ENCODE data around the gene SATL1.

DNA sequence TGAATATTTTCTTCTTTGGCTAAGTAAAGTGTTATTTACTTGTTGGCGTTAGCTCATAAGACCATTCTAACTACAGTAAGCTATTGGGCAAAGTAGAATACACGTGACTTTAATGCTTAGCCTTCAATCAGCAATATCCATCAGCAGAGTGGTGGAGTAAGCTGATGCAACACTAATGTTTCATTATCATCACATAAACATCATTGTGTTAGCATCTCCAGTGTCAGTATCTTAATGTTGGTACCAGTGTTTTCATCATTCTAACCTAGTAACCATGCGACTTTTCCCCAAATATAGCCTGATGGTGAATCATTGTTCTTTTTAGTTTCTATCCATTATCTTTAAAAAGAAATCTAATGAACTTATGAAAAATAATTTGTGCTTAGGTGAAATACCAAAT lies 191.4 kb downstream of the SATL1 start:
- no peak for TF ChIP-seq OSR1 (CRISPR knock-in tag; IDR thresholded peaks at IDR 0.05)
- TF ChIP-seq, protein P1, sequence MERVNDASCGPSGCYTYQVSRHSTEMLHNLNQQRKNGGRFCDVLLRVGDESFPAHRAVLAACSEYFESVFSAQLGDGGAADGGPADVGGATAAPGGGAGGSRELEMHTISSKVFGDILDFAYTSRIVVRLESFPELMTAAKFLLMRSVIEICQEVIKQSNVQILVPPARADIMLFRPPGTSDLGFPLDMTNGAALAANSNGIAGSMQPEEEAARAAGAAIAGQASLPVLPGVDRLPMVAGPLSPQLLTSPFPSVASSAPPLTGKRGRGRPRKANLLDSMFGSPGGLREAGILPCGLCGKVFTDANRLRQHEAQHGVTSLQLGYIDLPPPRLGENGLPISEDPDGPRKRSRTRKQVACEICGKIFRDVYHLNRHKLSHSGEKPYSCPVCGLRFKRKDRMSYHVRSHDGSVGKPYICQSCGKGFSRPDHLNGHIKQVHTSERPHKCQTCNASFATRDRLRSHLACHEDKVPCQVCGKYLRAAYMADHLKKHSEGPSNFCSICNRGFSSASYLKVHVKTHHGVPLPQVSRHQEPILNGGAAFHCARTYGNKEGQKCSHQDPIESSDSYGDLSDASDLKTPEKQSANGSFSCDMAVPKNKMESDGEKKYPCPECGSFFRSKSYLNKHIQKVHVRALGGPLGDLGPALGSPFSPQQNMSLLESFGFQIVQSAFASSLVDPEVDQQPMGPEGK (CRISPR knock-in tag; IDR thresholded peaks at IDR 0.05; ENCODE audit: borderline replicate concordance) = no peak
- TF ChIP-seq, protein P2, sequence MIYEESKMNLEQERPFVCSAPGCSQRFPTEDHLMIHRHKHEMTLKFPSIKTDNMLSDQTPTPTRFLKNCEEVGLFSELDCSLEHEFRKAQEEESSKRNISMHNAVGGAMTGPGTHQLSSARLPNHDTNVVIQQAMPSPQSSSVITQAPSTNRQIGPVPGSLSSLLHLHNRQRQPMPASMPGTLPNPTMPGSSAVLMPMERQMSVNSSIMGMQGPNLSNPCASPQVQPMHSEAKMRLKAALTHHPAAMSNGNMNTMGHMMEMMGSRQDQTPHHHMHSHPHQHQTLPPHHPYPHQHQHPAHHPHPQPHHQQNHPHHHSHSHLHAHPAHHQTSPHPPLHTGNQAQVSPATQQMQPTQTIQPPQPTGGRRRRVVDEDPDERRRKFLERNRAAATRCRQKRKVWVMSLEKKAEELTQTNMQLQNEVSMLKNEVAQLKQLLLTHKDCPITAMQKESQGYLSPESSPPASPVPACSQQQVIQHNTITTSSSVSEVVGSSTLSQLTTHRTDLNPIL (CRISPR knock-in tag; IDR thresholded peaks at IDR 0.05; ENCODE audit: low read depth) = no peak
- TF ChIP-seq BACH2 (CRISPR knock-in tag; IDR thresholded peaks at IDR 0.05; ENCODE audit: borderline replicate concordance) = no peak
- TF ChIP-seq ESRRG (CRISPR knock-in tag; IDR thresholded peaks at IDR 0.05) = no peak
